Measurements from ENCODE around the gene OBSL1.
A peak's percentile ranks its signal among the peaks of the same experiment; 100 is the strongest.

OBSL1 gene

GRCh38 chr2:219570194-219570923, 980 bp downstream of the OBSL1 start:
- intact Hi-C loops (cut with DNase I) = no loop called here
- peak in 36 of 42 donors; percentile 13 to 80 (median 59) for DNase-seq

DNA sequence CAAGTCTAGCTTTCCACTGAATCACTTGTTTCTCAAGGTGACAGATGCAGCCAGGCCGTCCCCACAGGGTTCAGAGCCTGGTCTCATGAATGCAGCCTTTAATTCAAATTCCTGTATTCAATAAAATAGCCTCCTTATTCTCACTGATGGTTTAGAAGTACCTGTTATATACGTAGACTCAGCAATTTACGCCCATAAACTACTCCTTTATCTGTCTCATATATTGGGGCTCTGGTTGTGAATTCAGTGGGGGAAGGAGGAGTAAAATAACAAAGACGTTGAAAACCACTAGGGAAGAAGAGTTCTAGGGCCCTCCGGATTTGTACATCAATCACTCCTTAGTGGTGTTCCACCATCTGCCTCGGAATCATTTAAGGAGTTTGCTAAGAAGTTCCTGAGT, 1.7 kb downstream of the OBSL1 start:
- no peak for DNase-seq
- intact Hi-C loops (cut with DNase I) = no loop called here

GRCh38 chr2:219569041-219569440, 2.3 kb downstream of the OBSL1 start:
- DNase-seq = no peak

DNA sequence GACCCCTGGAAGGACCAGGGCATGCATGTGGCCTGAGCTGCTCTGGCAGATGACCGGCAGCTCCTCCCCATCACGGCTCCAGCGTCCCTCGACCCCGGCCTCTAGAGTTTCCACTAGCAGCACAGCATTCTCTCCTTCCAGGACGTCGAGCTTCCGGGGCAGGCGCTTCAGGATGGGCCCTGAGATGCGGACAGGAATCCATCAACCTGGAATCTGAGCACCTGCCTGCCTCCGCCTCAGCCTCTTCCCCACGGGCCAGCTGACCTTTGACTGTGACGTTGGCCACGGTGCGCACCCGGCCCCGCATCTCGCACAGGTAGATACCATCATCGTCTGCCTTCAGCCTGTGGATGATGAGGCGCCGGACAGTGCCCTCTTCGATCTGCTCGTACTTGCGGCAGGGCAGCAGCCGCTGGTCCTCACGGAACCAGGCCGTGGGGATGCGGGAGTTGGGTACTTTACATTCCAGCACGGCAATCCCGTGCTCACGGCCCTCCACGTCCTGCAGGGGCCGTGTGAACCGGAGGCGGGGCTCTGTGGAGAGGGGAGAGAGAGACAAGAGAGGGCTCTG, 3.5 kb downstream of the OBSL1 start:
- intact Hi-C loops (cut with DNase I) = no loop called here
- DNase-seq = no peak

More at GRCh38 chr2:219569041-219569440, 2.3 kb downstream of the OBSL1 start:
- intact Hi-C loops (cut with DNase I) = no loop called here

DNA sequence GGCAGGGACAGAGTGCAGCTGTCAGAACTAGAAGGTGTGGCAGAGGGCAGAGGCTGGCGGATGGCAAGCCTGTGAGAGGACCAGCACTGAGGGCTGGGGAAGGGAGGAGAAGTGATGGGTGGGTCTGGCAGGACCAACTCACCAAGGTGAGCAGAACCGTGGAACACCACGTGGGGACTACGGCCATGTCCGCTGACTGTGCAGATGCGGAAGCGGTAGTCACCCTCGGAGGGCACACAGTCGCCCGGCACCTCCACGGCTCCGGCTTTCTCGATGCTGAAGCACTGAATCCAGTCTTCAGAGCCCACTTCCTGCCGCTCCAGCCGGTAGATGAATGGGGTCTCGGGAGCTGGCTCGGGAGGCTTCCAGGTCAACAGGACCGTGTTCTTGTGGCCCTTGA, 4.2 kb downstream of the OBSL1 start:
- DNase-seq = no peak
- intact Hi-C loops (cut with DNase I) = no loop called here

- no peak for DNase-seq
- intact Hi-C loops (cut with DNase I) = no loop called here
Measured at GRCh38 chr2:219566640-219567039, 4.7 kb downstream of the OBSL1 start.

DNA sequence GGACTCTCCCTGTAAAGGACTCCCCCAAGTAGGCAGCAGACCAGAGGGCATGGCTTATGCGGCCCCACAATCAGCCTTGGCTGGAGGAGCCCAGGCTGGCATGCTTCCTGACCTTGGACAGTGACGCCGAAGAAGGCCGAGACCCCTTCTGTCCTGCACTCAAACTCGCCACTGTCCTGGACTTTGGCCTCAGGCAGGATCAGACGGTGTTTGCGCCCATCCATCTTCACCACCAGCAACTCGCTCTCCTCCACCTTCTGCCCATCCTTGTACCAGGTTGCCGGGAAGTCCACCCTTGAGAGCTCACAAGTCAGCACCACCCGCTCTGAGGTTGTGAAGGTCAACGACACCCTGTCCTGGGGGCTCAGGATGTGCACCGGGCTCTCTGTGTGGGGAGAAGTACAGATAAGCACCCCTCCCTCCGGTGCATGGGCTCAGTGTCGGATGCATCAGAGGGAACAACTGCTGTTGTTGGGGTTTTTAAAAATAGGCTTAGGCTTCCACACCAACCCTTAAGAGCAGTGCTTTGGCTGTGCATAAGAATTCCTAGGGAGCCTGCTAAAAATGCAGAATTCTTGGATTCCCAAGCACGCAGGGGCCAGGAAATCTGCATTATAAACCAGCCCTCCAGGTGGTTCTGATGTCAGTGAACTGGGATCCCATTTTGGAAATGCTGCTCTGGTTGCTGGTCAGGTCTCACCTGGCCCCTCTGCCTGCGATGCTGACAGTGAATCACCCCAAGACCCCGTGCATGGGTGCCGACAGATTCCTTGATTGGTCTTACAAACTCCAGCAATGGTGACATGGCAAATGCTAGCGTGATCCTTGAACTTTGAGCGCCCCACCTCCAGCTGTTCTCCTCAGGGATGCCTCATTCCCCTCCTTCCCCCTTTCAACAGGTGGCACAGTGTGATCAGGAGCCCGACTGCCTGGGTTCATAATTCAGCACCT, 5.9 kb downstream of the OBSL1 start:
- DNase-seq = no peak
- intact Hi-C loops (cut with DNase I) = no loop called here

- intact Hi-C loops (cut with DNase I) = no loop called here
- DNase-seq = peak in 1 of 42 donors; percentile 12
Measured at GRCh38 chr2:219563271-219563928, 7.9 kb downstream of the OBSL1 start.

DNA sequence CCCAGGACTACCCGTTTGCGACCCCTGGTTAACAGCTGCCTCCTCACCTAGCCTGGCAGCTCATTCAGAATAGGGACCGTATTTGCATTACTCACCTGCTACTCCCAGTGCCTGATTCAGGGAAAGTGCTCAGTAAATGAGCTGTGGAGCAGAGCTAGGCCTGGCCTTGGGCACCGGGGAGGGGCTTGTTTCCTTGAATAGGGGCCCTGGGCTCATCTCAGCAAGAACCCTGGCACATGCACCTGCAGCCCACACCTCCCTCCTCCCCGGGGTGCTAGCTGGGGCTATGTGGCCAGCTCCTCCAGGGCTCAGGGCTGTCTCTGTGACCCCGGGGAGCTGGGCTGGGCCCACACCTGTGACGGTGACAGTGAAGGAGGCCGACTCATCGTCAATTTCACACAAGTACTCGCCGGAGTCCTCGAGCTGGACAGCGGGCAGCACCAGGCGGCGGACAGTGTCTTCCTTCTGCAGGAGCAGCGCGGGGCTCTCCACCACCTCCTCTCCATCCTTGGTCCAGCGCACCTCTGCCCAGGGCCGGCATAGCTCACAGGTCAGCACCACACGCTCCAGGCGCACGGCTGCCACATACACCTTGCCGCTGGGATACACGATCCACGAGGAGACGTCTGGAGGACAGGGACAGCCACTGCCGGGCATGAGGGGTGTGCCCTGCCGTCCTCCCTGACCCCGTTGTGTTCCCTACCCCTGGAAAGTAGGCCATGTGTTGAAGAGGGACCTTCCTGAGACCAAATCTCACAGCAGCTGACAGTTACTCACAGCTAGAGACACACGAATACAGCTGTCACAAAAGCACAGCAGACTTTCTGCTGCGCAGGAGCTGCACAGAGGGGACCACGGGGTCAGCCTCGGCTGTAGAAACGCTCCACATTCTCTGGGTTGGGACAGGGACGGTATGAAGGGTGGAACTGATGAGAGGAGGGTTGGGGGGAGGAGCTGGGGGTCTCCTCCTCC, 9.0 kb downstream of the OBSL1 start:
- intact Hi-C loops (cut with DNase I) = no loop called here
- peak in 1 of 42 donors; percentile 22 for DNase-seq

DNA sequence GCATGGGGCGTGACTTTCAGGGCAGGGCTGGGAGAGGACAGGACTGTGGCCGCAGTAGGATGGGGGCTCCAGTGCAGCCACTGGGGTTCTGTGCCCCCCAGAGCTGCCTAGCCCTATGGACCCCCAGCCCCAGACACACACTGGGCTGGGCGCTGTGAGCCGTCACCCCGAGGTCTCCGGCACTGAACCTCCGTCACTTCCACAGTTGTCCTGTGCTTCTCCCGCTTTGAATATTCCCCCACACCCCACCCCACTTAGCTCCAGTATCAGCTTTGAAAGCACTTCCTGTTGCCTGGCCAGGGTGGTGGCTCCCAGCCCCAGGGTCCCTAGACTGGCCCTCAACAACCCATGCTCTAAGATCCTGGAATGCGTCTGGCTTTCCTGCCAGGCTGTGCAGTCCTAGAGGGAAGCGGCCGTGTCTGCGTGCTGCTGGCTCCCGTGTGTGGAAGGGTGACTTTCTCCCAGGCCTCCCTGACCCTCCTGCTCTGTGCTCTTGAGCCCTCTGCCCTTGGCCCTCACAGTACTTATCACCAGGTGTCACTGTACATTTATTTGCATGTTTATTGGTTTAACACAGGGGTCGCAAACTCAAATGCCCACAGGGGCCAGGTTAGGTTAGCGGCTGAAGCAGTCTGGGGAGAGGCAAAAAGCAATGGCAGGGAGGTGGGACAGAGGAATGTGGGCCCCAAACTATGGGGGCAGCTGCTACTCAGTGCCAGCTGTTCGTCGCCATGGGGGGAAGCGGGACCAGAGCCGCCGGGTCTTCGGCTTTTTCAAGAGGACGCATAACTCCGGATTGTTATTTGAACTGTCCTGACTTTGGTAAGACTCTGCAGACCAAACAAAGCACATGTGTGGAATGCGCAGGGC, 9.9 kb downstream of the OBSL1 start:
- intact Hi-C loops (cut with DNase I) = no loop called here

DNA sequence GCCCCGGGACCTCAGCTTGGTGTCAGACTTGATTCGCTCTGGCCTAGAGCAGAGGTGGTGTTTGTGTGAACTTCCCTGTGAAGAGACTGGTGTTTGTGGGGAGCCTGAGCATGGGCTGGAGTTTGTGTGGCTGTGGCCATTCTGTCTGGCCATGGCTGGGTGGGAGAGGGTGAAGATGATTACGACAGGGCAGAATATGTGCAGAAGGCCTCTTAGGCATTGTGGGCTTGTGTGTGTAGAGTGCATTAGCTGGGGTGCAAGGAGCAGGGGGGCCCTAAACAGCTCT, 10.5 kb downstream of the OBSL1 start:
- no peak for DNase-seq
- intact Hi-C loops (cut with DNase I) = no loop called here

More for the DNA sequence above, 9.9 kb downstream of the OBSL1 start:
- peak in 1 of 42 donors; percentile 7 for DNase-seq

DNA sequence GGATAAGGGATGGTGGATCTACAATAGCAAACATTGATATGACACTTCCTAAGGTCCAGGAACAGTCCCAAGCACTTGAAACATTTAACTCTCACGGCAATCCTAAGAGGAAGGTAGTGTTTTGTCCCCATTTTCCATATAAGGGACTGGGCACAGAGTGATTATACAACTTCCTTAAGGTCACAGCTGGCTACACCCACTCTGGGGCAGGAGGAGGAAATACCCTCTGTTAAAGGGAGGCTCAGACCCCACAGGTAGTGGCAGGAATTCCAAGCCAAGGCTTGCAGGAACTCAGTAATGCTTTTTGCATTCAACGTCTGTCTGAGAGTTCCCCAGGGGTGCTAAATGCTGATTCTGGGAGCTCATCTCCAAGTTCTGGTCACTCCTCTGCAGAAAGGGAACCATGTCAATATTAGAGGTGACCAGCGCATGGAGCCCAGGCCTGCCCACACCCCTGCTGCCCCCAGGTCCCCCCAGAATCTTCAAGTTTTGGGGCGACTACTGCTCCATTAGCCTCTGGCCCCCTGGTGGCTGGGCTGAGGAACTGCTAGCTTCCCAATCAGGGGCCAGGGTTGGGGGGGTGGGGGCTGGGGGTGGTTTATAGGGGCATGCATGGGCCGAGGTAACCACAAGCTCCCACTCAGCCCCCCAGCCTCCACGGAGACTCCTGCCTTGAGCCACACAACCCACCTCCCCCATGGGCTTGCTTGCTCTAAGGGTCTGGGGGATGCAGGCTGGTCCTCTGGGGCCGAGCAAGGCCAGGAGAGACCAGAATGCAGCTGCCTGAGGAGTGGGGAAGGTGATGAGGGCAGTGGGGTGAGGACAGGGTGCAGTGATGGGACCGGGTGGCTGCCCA, 11.1 kb downstream of the OBSL1 start:
- intact Hi-C loops (cut with DNase I) = no loop called here
- peak in 2 of 42 donors; percentile 9 for DNase-seq

DNA sequence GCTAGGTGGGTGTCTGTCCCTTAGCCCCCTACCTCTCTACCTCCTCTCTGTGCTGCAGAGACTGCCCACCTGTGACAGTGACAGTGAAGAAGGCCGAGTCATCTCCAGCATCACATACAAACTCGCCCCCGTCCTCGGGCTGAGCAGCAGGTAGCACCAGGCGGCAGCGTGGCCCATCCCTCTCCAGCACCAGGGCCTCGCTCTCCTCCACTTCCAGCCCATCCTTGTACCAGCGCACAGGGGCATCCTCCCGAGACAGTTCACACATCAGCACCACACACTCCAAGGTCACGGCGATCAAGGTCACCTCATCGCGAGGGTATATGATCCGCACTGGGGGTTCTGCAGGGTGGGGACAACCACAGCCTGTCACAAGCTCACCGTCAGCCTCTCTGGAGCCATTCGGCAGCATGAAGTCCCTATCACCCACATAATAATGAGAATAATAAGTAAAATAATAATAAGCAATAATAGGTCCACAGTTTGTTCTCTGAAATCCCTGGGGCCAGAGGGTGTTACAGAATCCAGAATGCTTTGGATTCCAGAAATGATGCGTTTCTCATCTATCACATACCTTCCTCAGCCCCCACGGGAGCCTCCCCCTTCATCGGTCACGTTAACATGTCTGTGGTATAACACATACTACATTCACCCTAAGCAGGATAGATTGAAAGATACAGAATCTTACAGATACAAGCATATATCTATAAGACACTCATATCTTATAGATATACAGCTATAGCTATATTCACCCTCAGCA, 12.0 kb downstream of the OBSL1 start:
- intact Hi-C loops (cut with DNase I) = no loop called here
- DNase-seq = no peak

- intact Hi-C loops (cut with DNase I) = no loop called here
- DNase-seq = no peak
Measured at GRCh38 chr2:219557791-219558785, 13.3 kb downstream of the OBSL1 start.

DNA sequence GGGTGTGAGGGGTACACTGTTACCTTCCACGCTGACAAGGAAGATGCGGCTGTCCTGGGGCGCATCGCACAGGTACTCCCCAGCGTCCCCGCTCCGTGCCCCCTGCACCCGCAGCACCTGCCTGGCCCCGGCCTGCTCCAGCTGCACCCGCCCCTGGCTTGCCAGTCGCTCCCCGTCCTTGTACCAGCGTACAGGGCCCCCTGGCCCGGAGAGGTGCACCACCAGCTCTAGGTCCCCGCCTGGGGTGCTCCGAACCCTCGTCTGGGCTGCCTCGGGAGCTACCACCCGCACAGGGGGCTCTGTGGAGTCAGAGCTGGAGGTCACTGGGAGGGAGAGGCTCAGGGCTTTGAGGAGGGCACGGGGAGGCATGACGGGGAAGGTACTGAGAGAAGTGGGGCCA, 14.0 kb downstream of the OBSL1 start:
- intact Hi-C loops (cut with DNase I) = no loop called here
- no peak for DNase-seq
